Mesenchymal stem cell (in vitro differentiated cells and primary cell): ENCODE data around the gene DPP10.

Source experiments
- DNase-seq: peaks from one replicate; pipeline ENCODE4 v3.0.0-alpha.2; 2013
- H2AFZ ChIP-seq: one replicate; pipeline ENCODE4 v1.6.1; 2013; ENCODE audit warnings: low read depth, mild to moderate bottlenecking, control low read depth, inconsistent platforms, low read length, moderate library complexity
- H2AK5ac ChIP-seq: 2 replicates; pipeline ENCODE4 v1.6.1; 2013; ENCODE audit warnings: low read length, moderate library complexity, mild to moderate bottlenecking, inconsistent platforms; ENCODE audit not compliant: severe bottlenecking
- H2BK120ac ChIP-seq: one replicate; pipeline ENCODE4 v1.6.1; 2013; ENCODE audit warnings: low read depth, mild to moderate bottlenecking, inconsistent platforms, low read length, moderate library complexity
- H2BK12ac ChIP-seq, 2 experiments: one replicate each; pipeline ENCODE4 v1.6.1; 2013; ENCODE audit warnings: inconsistent platforms in 2 of 2, low read length in 2 of 2, mild to moderate bottlenecking in 2 of 2, moderate library complexity in 2 of 2, control low read depth in 1 of 2
- H2BK15ac ChIP-seq: one replicate; pipeline ENCODE4 v1.6.1; 2013; ENCODE audit warnings: mild to moderate bottlenecking, low read depth, inconsistent platforms; ENCODE audit not compliant: poor library complexity, severe bottlenecking
- H2BK5ac ChIP-seq: 2 replicates; pipeline ENCODE4 v1.6.1; 2013; ENCODE audit warnings: low read depth, mild to moderate bottlenecking, low read length, control low read depth, inconsistent platforms; ENCODE audit not compliant: poor library complexity, severe bottlenecking
- H3K14ac ChIP-seq, 2 experiments: one replicate each; pipeline ENCODE4 v1.6.1; 2013; ENCODE audit warnings: inconsistent platforms in 2 of 2, low read length in 2 of 2, control low read depth in 1 of 2, mild to moderate bottlenecking in 1 of 2, moderate library complexity in 1 of 2
- H3K18ac ChIP-seq, 2 experiments: one replicate each; pipeline ENCODE4 v1.6.1; 2013; ENCODE audit warnings: inconsistent platforms in 2 of 2, low read length in 2 of 2, control low read depth in 1 of 2, low read depth in 1 of 2, mild to moderate bottlenecking in 1 of 2
- H3K23ac ChIP-seq, 2 experiments: one replicate each; pipeline ENCODE4 v1.6.1; 2013; ENCODE audit warnings: inconsistent platforms in 2 of 2, low read length in 2 of 2, mild to moderate bottlenecking in 2 of 2, moderate library complexity in 2 of 2, control low read depth in 1 of 2
- H3K27ac ChIP-seq: 2 replicates; pipeline ENCODE4 v1.5.1; 2013; ENCODE audit warnings: mild to moderate bottlenecking, moderate library complexity, low read length, control low read depth, inconsistent platforms; ENCODE audit not compliant: poor library complexity, severe bottlenecking
- H3K27me3 ChIP-seq, 2 experiments: 2 replicates each; pipeline versions ENCODE4 v1.6.1 to v1.7.0; 2013; ENCODE audit warnings: low read length in 2 of 2, mild to moderate bottlenecking in 2 of 2, moderate library complexity in 2 of 2, control low read depth in 1 of 2, inconsistent platforms in 1 of 2; ENCODE audit not compliant: control insufficient read depth in 1 of 2, insufficient read depth in 1 of 2
- H3K36me3 ChIP-seq, 2 experiments: 2 replicates each; pipeline versions ENCODE4 v1.6.1 to v1.7.0; 2013; ENCODE audit warnings: low read length in 2 of 2, control low read depth in 1 of 2, inconsistent platforms in 1 of 2, low read depth in 1 of 2, mild to moderate bottlenecking in 1 of 2; ENCODE audit not compliant: insufficient read depth in 2 of 2, control insufficient read depth in 1 of 2
- H3K4ac ChIP-seq, 2 experiments: one replicate each; pipeline ENCODE4 v1.6.1; 2013; ENCODE audit warnings: inconsistent platforms in 2 of 2, low read length in 2 of 2, mild to moderate bottlenecking in 2 of 2, moderate library complexity in 2 of 2, control low read depth in 1 of 2, low read depth in 1 of 2
- H3K4me1 ChIP-seq: 2 replicates; pipeline ENCODE4 v1.6.1; 2013; ENCODE audit warnings: low read depth, low read length, control low read depth; ENCODE audit not compliant: control insufficient read depth, insufficient read depth
- H3K4me2 ChIP-seq: 2 replicates; pipeline ENCODE4 v1.6.1; 2013; ENCODE audit warnings: low read length, mild to moderate bottlenecking, inconsistent platforms; ENCODE audit not compliant: poor library complexity, severe bottlenecking
- H3K4me3 ChIP-seq, 2 experiments: 2 replicates each; pipeline versions ENCODE4 v1.5.1 to v1.7.0; 2013; ENCODE audit warnings: low read length in 2 of 2, mild to moderate bottlenecking in 2 of 2, control low read depth in 1 of 2, low read depth in 1 of 2; ENCODE audit not compliant: insufficient read depth in 1 of 2
- H3K79me1 ChIP-seq: replicated peaks from 2 replicates; pipeline ENCODE4 v1.6.1; 2013; ENCODE audit warnings: mild to moderate bottlenecking, control low read depth, low read length, inconsistent platforms; ENCODE audit not compliant: poor library complexity, severe bottlenecking
- H3K9ac ChIP-seq: 2 replicates; pipeline ENCODE4 v1.7.0; 2013; ENCODE audit warnings: mild to moderate bottlenecking, low read length, moderate library complexity
- H3K9me3 ChIP-seq: 2 replicates; pipeline ENCODE4 v1.7.0; 2013; ENCODE audit warnings: mild to moderate bottlenecking, low read length; ENCODE audit not compliant: control insufficient read depth
- H4K8ac ChIP-seq: one replicate; pipeline ENCODE4 v1.6.1; 2013; ENCODE audit warnings: inconsistent platforms, mild to moderate bottlenecking, low read length, moderate library complexity
- H4K91ac ChIP-seq: one replicate; pipeline ENCODE4 v1.6.1; 2013; ENCODE audit warnings: mild to moderate bottlenecking, low read length, inconsistent platforms
- WGBS: methylation state at CpG from one replicate; pipeline ENCODE4 v1.1.7; 2013; ENCODE audit warnings: mixed read lengths; 5-methylcytosine and 5-hydroxymethylcytosine counted together

DPP10 gene

GRCh38 chr2:114526841-114527240 is 84.4 kb downstream of the DPP10 start:
- H3K4ac ChIP-seq: no peak overlapping the region
- no peak overlapping the region for H2AFZ ChIP-seq
- no peak overlapping the region for H3K9ac ChIP-seq
- H3K27me3 ChIP-seq: no peaks in the 10 kb centered on the region
- no peak overlapping the region for H3K4me2 ChIP-seq
- no peaks in the 10 kb centered on the region for H3K9me3 ChIP-seq
- H3K4me1 ChIP-seq: no peaks in the 10 kb centered on the region
- DNase-seq: no peak
- no peak overlapping the region for H2BK120ac ChIP-seq
- H3K14ac ChIP-seq: no peak overlapping the region
- no peak overlapping the region for H3K4me3 ChIP-seq
- no peak overlapping the region for H2BK5ac ChIP-seq
- H3K27ac ChIP-seq: no peak overlapping the region
- H2AK5ac ChIP-seq: no peak overlapping the region
- no peak overlapping the region for H4K8ac ChIP-seq
- H3K36me3 ChIP-seq: no peaks in the 10 kb centered on the region
- H2BK12ac ChIP-seq: no peak overlapping the region
- no peak overlapping the region for H4K91ac ChIP-seq
- H3K79me1 ChIP-seq: no peaks in the 10 kb centered on the region
- H2BK15ac ChIP-seq: no peak overlapping the region
- H3K18ac ChIP-seq: no peak overlapping the region
- WGBS: no CpG with 5 or more reads among the region's 1 CpG
- no peak overlapping the region for H3K23ac ChIP-seq

- H3K9me3 ChIP-seq: no peaks in the 10 kb centered on the region
- H2AK5ac ChIP-seq: no peak overlapping the region
- H3K9ac ChIP-seq: no peak overlapping the region
- no peak overlapping the region for H2BK12ac ChIP-seq
- no peak overlapping the region for H2BK5ac ChIP-seq
- H3K4ac ChIP-seq: no peak overlapping the region
- no peak overlapping the region for H3K14ac ChIP-seq
- no peak overlapping the region for H3K4me2 ChIP-seq
- no peak overlapping the region for H2AFZ ChIP-seq
- H3K4me3 ChIP-seq: no peak overlapping the region
- no peaks in the 10 kb centered on the region for H3K27me3 ChIP-seq
- H4K91ac ChIP-seq: no peak overlapping the region
- H3K18ac ChIP-seq: no peak overlapping the region
- no peak overlapping the region for H2BK120ac ChIP-seq
- DNase-seq: no peak
- WGBS: 89% methylated on average over 4 of the region's 9 CpGs
- no peak overlapping the region for H2BK15ac ChIP-seq
- no peaks in the 10 kb centered on the region for H3K79me1 ChIP-seq
- H4K8ac ChIP-seq: no peak overlapping the region
- H3K27ac ChIP-seq: no peak overlapping the region
- no peaks in the 10 kb centered on the region for H3K36me3 ChIP-seq
- H3K4me1 ChIP-seq: no peaks in the 10 kb centered on the region
- H3K23ac ChIP-seq: no peak overlapping the region
Observed at GRCh38 chr2:114527330-114527983, 85.0 kb downstream of the DPP10 start.

- Histone ChIP-seq H3K4me2 (no peak overlapping the region), H3K27ac (no peak overlapping the region), H3K4ac (no peak overlapping the region), H3K18ac (no peak overlapping the region), H2BK15ac (no peak overlapping the region), H4K91ac (no peak overlapping the region), H3K9me3 (no peaks in the 10 kb centered on the region), H3K79me1 (no peaks in the 10 kb centered on the region), H2BK5ac (no peak overlapping the region), H3K27me3 (no peaks in the 10 kb centered on the region), H3K4me3 (no peak overlapping the region), H2BK120ac (no peak overlapping the region), H2AFZ (no peak overlapping the region), H3K9ac (peak overlapping the region; percentile 52), H3K23ac (no peak overlapping the region), H2AK5ac (no peak overlapping the region), H3K36me3 (no peaks in the 10 kb centered on the region), H2BK12ac (no peak overlapping the region), H4K8ac (no peak overlapping the region), H3K14ac (no peak overlapping the region), H3K4me1 (no peaks in the 10 kb centered on the region)
- no peak for DNase-seq
- 58% methylated on average over 2 of the region's 3 CpGs for WGBS
Observed at GRCh38 chr2:114534116-114535084, 92.0 kb downstream of the DPP10 start.

GRCh38 chr2:114537777-114538176 is 95.3 kb downstream of the DPP10 start:
- Histone ChIP-seq H3K36me3 (no peaks in the 10 kb centered on the region), H3K4me3 (no peak overlapping the region), H2AK5ac (no peak overlapping the region), H3K4ac (no peak overlapping the region), H4K8ac (no peak overlapping the region), H3K9ac (no peak overlapping the region), H3K18ac (no peak overlapping the region), H3K9me3 (no peaks in the 10 kb centered on the region), H3K4me2 (no peak overlapping the region), H2BK15ac (no peak overlapping the region), H3K23ac (no peak overlapping the region), H3K79me1 (no peaks in the 10 kb centered on the region), H2BK5ac (no peak overlapping the region), H2BK12ac (no peak overlapping the region), H3K27ac (no peak overlapping the region), H2BK120ac (no peak overlapping the region), H3K4me1 (no peaks in the 10 kb centered on the region), H2AFZ (no peak overlapping the region), H4K91ac (no peak overlapping the region), H3K27me3 (no peaks in the 10 kb centered on the region), H3K14ac (no peak overlapping the region)
- no peak for DNase-seq
- WGBS: 31% methylated on average over 1 of the region's 1 CpG
